ENCODE measurements around the gene HES1. TPM values are rescaled to one million over a fixed set of nuclear protein-coding genes. Genes with fewer than 3 reads are reported as not detected.
"Not testable (repeated sequence)": the region's sequence is repeated elsewhere in the genome, so short reads cannot be mapped to it uniquely, and the experiment has no call there.

Gene HES1
- total and polyA plus RNA-seq, 2 experiments from 2014 or later = 42.7 to 60.8 TPM

- not testable (repeated sequence) for H3K4me3 Mint-ChIP-seq; ATAC-seq; H3K27me3 Mint-ChIP-seq (ENCODE audit: insufficient read depth, low read depth, poor library complexity); H4K20me1 ChIP-seq (replicated peaks; ENCODE audit: insufficient read depth); H3K36me3 Mint-ChIP-seq (ENCODE audit: low read depth); H3K79me2 ChIP-seq (replicated peaks; ENCODE audit: insufficient read depth); DNase-seq (ENCODE audit: low spot score); H3K9me3 Mint-ChIP-seq; H3K36me3 ChIP-seq (ENCODE audit: insufficient read depth); H3K4me1 ChIP-seq (ENCODE audit: insufficient read depth); H3K4me3 ChIP-seq; H3K27ac Mint-ChIP-seq; H2AFZ ChIP-seq; H3F3A ChIP-seq (replicated peaks; ENCODE audit: low read depth); H3K4me2 ChIP-seq; H3K27ac ChIP-seq (ENCODE audit: low read depth); H3K9me2 ChIP-seq (ENCODE audit: insufficient read depth); H3K27me3 ChIP-seq (ENCODE audit: insufficient read depth)
- H3K4me1 Mint-ChIP-seq = peaks cover 20% of the 10 kb centered on the region
These were observed 44.1 kb upstream of the HES1 start for GRCh38 chr3:194091897-194092296.

DNA sequence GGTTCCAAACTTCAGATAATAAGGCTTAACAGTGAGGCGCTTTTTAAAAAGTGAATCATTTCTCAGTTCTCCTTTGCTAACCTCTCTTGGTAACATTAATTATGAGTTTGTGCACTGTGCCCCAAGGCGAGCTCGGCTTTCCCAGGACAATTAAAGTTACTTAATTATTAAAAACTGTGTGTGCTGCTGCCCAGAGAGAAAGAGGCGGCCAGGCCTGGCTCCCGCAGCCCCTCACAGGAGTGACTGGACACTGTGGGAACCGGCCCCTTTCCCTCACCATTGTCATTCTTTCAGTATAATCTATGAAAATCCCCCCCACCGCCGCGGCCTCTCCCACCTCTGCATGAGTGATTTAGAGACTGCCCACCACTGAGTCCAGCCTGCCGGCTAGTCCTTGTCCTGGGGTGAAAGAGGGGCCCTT is 43.1 kb upstream of the HES1 start:
- H3K27ac ChIP-seq (ENCODE audit: low read depth) = no peak overlapping the region
- H3K36me3 ChIP-seq (ENCODE audit: insufficient read depth) = no peaks in the 10 kb centered on the region
- H3K9me3 Mint-ChIP-seq = no peaks in the 10 kb centered on the region
- H4K20me1 ChIP-seq (replicated peaks; ENCODE audit: insufficient read depth) = no peaks in the 10 kb centered on the region
- H3K4me3 Mint-ChIP-seq = no peak overlapping the region
- no peak overlapping the region for H3K4me2 ChIP-seq
- no peaks in the 10 kb centered on the region; the same call in 1 of the 2 replicates for H3K4me1 ChIP-seq (ENCODE audit: insufficient read depth)
- peaks cover 10% of the 10 kb centered on the region for H3K27me3 Mint-ChIP-seq (ENCODE audit: insufficient read depth, low read depth, poor library complexity)
- H3K36me3 Mint-ChIP-seq (ENCODE audit: low read depth) = no peaks in the 10 kb centered on the region; the same call in 2 of the 3 replicates
- ATAC-seq = no peak
- H3K79me2 ChIP-seq (replicated peaks; ENCODE audit: insufficient read depth) = no peaks in the 10 kb centered on the region
- H2AFZ ChIP-seq = no peak overlapping the region
- no peak for DNase-seq (ENCODE audit: low spot score)
- 0 out of 2 replicates have a peak overlapping the region, but pooled peaks have one; percentile 28 for H3K27ac Mint-ChIP-seq
- no peaks in the 10 kb centered on the region for H3F3A ChIP-seq (replicated peaks; ENCODE audit: low read depth)
- no peaks in the 10 kb centered on the region for H3K27me3 ChIP-seq (ENCODE audit: insufficient read depth)
- peaks cover 4% of the 10 kb centered on the region; the same call in 1 of the 2 replicates for H3K9me2 ChIP-seq (ENCODE audit: insufficient read depth)
- TF ChIP-seq ZNF462 (CRISPR knock-in tag; IDR thresholded peaks at IDR 0.05) (no peak), CREB1 (CRISPR knock-in tag; IDR thresholded peaks at IDR 0.05; ENCODE audit: low read depth) (no peak), EZH2phosphoT487 (IDR thresholded peaks at IDR 0.05; ENCODE audit: unreplicated experiment) (no peak), NANOG (IDR thresholded peaks at IDR 0.05; ENCODE audit: borderline replicate concordance) (no peak), ZNF331 (CRISPR knock-in tag; IDR thresholded peaks at IDR 0.05; ENCODE audit: low read depth) (no peak), ETS1 (IDR thresholded peaks at IDR 0.05) (no peak), EZH2 (IDR thresholded peaks at IDR 0.05; ENCODE audit: low read depth, unreplicated experiment) (no peak)
- TF ChIP-seq, protein P1, sequence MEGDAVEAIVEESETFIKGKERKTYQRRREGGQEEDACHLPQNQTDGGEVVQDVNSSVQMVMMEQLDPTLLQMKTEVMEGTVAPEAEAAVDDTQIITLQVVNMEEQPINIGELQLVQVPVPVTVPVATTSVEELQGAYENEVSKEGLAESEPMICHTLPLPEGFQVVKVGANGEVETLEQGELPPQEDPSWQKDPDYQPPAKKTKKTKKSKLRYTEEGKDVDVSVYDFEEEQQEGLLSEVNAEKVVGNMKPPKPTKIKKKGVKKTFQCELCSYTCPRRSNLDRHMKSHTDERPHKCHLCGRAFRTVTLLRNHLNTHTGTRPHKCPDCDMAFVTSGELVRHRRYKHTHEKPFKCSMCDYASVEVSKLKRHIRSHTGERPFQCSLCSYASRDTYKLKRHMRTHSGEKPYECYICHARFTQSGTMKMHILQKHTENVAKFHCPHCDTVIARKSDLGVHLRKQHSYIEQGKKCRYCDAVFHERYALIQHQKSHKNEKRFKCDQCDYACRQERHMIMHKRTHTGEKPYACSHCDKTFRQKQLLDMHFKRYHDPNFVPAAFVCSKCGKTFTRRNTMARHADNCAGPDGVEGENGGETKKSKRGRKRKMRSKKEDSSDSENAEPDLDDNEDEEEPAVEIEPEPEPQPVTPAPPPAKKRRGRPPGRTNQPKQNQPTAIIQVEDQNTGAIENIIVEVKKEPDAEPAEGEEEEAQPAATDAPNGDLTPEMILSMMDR (conservative IDR thresholded peaks at IDR 0.05; ENCODE audit: low read depth in 2 of 2) = no peak
- H3K4me1 Mint-ChIP-seq = peaks cover 23% of the 10 kb centered on the region
- H3K4me3 ChIP-seq = no peak overlapping the region
